GM19324 (cell line): ENCODE results near the gene FAM47E.
"Not testable (repeated sequence)": the region's sequence is repeated elsewhere in the genome, so short reads cannot be mapped to it uniquely, and the experiment has no call there.

Source experiments
- ATAC-seq: cut with Tn5 transposase; IDR thresholded peaks from one replicate; pipeline ENCODE4 v1.9.1; 2021; ENCODE audit warnings: mild to moderate bottlenecking, moderate library complexity; ENCODE audit not compliant: unreplicated experiment, low FRiP score

The FAM47E gene

DNA sequence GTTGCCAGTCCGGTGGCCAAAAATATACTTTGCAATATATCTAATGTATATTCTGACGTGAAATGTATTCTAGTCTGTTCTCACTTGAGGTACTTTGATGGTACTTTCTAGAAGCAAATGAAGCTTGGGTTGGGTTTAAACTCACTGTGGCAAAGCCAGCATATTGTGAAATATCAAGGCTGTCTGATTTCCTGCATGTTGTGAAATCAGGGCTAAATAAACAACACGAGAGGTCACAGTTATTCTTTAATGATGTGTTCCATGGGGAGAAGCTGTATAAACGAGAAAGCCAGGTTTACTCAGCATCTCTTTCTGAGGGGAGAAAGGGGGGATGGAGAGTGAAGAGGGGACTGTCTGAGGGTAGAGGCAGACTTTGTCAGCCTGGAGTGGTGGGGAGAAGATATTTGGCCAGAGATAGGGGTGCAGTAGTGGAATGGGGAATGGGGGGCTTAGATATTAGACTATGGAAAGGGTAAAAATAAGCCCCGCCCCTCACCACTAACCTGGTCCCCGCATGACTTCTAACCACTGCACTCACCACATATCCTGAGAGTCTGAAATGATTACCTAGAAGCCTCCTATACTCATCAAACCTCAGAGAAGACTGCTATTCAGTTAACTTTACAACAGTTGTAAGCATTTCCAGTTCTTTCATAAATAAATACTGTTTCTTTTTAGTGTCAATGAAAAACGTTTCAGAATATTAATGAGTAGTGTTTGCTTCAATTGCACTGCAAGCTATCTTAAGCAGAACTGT is 32.0 kb upstream of the FAM47E start:
- no peak for ATAC-seq

DNA sequence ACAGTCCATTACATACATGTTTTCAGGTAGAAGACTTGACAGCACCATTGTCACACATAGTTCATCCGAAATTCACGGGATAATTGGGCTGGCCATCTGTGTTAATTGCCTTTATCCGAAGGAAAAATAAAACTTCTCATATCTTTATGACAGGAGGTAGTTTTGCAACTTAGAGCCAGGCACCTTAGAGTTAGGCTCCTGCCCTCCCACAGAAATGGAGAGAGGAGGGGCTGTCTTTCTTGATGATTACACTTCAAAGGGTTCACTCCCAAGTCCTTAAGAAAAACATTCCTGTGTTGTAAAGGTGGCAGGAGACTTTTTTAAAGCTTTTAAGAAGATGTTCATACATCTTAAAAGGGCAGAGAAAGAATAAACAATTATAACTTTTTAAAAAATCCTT is 27.4 kb upstream of the FAM47E start:
- no peak for ATAC-seq

DNA sequence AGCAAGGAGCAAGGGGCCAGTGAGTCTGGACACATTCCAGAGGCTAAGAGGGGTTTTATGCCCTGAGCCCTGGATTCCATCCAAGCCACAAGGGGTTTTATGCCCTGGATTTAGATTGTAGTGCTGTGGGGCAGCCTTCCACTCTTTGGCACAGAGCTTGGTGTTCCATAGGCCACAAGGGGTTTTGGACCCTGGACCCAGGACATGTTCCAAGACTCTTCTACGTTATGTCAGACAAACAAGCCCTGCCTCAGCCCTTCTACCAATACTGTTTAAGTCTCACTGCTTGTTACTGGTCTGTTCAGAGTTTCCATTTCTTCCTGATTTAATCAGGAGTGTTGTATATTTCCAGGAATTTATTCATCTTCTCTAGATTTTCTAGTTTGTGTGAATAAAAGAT is 25.1 kb upstream of the FAM47E start:
- ATAC-seq = no peak

DNA sequence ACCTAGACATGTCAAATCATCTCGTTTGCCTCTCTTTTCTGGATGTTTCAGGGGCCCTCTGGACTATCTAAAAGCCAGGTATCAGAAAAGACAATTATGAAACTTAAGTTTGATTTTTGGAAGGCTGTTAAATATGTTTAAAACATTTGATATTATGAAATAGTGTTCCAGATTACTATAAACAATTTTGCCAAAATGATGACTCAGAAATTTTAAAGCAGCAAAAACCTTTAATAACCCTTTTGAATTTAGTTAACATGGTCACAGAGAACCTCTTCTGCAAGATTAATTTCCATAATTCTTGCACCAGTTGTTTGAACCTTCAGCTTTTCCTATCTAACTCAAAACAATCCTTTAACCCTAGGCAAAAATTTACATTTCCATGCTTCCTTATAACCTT is 18.8 kb upstream of the FAM47E start:
- no peak for ATAC-seq

DNA sequence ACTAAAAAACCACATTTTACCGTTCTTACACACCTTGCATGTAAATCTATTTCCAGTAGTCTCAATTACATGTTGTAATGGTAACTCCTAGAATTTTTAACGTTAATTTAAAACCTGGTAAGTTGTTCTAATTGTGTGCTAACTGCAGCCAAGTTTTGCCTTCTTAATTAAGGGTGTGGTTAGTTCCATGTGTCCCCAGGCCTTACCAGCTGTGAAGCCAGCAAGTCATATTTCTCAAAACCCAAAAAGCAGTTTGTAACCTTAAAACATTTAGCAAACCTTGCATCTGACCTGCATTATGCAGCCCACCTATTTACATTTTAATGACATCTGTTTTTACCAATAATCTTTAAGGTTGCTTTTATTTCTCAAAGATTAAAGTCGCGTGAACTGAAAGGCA is 18.4 kb upstream of the FAM47E start:
- ATAC-seq = no peak

DNA sequence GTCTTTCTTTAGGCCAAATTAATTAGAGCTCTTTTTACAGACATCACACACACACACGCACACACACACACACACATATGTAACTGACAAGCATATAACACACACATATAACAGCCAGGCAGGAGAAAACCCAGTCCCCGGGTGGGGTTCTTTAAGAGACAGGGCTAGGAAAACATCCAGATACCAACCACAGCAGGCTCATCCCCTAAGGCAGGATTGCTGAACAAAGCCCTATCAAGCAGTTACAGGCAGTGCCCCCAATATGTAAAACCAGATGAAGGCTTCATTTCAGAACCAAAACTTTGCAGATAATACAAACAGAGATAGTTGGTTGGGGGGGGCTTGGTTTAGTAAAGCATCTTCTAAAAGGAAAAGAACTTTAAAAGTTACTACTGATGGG is 18.0 kb upstream of the FAM47E start:
- no peak for ATAC-seq

DNA sequence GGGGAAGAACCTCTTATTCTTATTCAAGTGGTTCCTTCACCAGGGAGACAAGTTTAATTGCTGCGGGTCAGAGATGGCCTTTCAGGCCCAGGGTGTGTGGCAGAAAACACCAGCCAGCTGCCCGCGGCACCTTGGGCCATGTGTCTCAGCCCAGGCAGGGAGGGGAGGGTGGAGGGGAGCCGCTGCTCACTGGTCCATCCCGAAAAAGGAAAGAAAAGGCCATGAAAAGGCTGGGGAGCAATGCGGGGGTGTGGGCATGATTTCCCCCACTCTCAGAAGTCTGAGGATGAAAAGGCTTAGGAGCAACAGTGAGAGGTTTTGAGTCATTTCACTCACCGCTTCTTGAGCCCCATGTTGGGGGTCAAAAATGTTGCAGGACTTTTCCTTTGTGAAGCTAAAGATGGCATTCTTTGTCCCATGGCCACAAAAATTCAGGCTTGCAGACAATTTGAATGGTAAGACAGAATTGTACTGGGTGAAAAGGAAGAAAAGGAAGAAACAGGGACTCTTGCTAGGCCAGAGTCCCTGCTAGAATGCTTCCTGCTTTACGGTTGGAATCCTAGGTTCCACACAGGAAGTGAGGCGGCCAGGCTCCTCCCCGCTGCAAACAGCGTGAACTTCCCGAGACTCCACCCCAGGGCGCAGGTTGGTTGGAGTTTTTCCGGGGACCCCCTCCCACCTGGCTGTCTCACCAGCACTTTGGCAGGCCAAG is 17.4 kb upstream of the FAM47E start:
- no peak for ATAC-seq

DNA sequence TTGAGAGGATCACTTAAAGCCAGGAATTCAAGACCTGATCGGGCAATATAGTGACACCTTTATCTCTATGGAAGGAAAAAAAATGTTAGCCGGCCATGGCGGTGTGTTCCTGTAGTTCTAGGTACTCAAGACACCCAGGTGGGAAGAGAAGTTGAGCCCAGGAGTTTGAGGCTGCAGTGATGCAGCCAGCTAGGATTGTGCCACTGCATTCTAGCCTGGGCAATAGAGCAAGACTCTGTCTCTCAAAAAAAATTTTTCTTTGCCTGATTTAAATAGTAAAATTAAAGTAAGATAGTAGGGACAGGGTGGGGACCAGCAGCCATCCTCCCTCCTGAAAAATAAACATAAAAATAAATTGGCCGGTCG is 16.9 kb upstream of the FAM47E start:
- ATAC-seq = no peak

DNA sequence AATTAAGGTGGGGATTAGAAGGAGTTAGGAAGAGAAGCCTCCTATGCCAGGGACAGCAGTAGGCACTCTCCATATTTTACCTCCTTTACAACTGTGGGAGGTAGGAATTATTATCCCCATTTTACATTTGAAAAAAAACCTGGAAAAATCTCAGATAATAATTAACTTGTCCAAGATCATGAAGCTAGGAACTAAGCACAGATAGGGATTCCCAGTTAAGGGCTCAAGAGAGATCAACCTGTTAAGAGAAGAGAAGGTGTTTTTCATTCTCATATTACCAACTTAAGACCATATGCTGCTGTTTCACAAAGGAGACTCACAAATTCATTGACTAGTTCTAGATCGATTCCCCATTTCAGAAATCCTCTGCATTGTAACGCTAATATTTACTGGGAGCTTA is 16.1 kb upstream of the FAM47E start:
- no peak for ATAC-seq

DNA sequence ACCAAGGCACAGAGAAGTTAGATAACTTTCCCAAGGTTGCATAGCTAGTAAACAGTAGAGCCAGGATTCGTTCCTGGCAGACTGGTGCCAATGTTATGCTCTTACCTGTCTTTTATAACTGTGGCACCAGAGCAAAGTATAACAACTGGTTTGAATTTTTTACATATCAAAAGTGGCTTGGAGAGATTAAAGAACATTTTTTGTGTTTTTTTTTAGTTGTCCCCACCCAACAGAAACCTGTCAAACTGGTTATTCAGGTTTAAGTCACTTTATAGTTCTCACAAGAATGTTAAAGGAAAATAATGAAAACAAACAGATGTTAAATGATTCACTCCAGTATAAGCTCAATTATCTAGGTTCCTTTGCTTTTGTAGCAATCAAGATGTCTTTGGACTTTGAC is 15.6 kb upstream of the FAM47E start:
- no peak for ATAC-seq

DNA sequence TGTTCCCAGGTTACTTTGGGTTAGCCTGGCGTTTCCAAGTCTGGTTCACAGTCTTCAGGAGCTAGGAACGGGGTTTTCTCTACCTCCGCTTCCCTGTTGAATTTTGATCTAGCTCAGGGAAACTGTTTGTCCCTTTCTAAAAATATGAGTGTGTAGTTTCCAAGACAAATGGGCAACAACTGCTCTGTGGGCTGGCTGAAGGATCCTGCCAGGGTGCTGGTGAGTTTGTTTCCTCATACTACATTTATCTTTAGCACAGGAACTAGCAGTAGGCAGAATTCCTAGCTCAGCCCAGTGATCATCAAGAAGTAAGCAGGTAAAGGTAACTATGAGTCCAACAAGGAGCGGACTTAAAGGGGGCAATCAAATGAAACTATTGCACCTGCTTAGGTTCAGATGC is 13.3 kb upstream of the FAM47E start:
- ATAC-seq = no peak

DNA sequence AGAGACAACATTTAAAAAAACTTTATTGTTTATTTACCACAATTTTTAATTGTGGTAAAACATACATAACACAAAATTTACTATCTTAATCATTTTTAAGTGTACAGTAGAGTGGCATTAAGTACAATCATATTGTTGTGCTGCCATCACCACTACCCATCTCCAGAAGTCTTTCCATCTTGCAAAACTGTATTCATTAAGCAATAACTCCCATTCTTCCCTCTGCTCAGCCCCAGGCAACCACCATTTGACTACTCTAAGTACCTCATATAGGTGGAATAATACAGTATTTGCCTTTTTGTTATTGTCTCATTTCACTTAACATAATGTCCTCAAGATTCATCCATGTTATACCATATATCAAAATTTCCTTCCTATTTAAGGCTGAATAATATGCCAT is 12.8 kb upstream of the FAM47E start:
- ATAC-seq = no peak

DNA sequence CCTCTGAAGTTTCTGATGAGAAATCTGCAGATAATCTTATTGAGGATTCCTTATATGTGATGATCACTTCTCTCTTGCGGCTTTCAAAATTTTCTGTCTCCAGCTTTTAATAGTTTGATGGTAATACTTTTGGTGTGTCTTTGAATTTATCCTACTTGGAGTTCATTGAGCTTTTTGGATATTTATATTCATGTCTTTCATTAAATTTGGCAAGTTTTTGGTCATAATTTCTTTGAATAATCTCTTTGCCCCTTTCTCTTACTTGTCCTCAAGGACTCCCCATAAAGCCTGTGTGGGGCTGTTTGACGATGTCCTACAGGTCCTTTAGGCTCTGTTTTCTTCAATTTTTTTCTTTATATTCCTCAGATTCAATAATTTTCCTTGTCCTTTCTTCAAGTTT is 11.3 kb upstream of the FAM47E start:
- ATAC-seq = no peak

DNA sequence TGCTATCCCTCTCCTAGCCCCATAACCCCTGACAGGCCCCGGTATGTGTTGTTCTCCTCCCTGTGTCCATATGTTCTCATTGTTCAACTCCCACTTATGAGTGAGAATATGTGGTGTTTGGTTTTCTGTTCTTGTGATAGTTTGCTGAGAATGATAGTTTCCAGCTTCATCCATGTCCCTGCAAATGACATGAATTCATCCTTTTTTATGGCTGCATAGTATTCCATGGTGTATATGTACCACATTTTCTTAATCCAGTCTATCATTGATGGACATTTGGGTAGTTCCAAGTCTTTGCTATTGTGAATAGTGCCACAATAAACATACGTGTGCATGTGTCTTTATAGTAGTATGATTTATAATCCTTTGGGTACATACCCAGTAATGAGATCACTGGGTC is 7.6 kb upstream of the FAM47E start:
- ATAC-seq = not testable (repeated sequence)

DNA sequence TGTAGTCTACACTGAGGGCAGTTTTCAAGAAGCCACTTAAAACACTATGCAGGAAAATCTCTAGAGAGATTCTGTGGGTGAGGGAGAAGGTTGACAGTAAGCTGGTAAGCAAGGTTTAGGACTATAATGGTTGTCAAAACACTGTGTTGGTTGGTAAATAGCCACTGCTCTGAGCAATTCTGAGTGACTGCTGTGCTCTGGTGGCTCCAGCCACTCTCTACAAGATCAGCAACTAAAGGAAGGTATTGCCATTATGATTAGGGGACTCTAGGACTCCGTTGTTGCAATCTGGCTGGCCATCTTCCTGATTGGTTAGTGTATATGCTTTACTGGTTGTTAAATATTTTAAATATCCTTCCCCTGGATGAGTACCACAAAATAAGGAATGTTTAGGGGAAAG is 5.5 kb upstream of the FAM47E start:
- ATAC-seq = no peak

DNA sequence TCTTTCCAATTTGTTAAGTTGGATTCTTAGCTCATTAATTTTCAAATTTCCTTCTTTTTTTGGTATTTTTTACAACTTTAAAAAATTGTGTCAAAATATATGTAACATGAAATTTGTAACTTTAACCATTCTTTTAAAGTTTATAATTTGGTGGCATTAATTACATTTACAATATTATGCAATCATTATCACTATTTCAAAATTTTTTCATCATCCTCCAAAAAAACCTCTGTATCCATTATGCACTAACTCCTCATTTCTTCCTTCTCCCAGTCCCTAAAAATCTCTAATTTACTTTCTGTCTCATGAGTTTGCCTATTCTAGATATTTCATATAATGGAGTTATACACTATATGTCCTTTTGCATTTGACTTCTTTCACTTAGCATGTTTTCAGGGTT is 4.7 kb upstream of the FAM47E start:
- no peak for ATAC-seq

DNA sequence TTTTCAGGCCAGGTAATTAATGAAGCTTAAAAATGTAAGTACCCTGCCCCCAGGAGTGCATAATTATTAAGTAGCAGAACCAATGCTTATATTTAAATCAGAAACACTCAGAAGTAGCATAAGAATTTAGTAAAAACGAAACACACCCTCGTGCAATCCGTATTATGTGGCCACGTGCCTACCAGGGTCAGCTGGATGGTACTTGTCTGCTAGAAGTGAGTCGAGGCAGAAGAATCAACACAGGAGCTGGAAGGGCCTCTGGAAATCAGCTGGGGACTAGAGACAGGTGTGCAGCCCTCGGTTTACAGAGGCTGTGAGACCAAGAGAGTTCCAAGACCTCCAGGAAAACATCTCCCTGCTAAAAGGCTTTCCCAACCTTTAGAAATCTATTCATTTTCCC is 559 bp upstream of the FAM47E start:
- ATAC-seq = no peak

DNA sequence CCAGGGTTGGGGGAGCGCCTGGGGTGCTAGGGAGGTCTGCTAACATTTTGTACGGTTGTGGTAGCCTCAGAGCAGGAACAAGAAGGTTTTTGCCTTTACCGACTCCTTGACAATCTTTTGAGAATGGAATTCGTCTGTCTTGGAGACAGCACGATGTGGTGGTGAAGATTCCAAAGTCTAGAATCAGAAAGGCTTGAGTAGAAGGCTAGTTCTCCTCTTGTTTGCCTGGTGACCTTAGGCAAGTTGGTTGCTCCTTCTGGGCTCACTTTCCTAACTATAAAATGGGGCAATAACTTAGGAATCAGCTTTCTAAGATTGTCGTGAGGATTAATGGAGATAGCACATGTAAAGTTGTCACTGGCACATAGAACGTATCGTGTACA is 741 bp downstream of the FAM47E start:
- no peak for ATAC-seq

DNA sequence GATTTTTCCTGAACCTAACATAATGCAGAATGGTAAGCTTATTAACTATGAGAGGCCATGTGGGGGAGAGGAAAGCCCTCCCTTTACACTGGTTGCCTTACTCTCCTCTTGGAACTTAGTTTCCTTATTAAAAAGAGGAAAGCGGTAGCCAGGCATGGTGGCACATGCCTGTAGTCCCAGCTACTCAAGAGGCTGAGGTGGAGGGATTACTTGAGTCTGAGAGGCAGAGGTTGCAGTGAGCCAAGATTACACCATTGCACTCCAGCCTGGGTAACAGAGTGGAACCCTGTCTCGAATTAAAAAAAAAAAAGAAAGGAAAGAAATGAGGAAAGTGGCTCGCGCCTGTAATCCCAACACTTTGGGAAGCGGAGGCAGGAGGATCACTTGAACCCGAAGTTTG is 2.0 kb downstream of the FAM47E start:
- ATAC-seq = no peak

DNA sequence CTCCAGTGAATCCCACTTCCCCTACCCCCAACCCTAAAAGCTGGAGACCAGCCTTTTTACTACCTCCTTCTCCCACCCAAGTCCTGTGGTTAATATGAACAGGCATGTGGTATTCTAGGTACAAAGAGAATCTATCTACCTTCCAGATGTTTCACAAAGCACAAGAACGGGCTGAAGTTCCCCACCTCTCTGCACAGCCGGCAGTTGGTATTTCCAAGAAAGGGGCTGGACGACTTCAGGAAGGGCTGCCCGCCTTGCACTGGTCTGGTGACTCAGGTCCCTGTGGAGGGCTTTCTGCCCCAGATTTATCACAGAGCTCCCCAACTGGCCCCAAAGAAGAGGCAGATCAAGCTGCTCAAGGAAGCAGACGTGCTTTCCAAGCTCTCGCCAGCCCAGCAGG is 4.5 kb downstream of the FAM47E start:
- ATAC-seq = no peak

DNA sequence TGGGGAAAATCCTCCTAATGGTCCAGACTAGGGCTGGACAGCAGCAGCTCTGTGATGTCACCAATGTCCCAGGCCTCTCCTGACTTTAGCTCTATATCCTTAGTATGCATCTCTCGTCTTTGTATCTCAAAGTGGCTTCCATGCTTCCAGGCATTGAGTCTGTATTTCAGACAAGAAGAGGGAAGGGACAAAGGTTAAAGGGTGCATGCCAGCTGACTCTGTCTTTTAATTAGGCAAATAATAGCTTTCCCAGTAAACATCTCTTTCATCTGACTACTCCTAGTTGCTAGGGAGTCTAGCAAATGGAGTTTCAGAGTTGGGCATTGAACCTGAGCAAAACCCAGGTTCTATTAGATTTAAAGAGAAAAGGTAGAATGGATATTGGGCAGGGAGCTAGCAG is 5.4 kb downstream of the FAM47E start:
- no peak for ATAC-seq

DNA sequence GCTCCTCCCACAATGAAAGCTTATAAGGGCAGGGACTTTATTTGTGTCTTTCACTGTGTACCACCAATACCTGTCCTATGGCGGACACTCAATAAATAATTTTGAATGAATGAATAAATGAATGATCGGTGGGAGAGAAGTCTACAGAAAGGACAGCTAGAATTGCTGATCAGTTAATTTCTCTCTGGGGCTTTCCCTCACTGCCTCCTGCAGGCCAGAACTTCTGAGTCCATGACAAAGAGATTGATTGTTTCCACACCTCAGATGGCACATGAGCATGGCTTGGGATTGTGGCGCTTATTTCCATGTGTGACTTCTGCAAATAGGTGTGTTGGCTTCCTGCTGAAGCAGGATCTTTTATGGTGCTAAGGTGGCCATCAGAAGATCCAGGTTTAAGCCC is 6.3 kb downstream of the FAM47E start:
- ATAC-seq = no peak

DNA sequence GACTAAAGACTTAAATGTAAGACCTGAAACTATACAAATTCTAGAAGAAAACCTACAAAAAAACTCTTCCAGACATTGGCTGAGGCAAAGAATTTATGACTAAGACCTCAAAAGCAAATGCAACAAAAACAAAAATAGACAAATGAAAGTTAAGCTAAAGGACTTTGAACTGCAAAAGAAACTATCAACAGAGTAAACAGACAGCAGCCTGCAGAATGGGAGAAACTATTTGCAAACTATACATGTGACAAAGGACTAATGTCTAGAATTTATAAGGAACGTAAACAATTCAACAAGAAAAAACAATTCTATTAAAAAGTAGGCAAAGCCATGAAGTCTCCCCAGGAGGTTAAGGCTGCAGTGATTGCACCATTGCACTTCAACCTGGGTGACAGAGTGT is 9.1 kb downstream of the FAM47E start:
- ATAC-seq = no peak
